ENCODE results near the gene DNAJC21. TPM values are rescaled to one million over a fixed set of nuclear protein-coding genes. Genes with fewer than 3 reads are reported as not detected.

The DNAJC21 gene
- total and polyA plus RNA-seq, 10 of the 15 experiments (the other 5 are each of a cell fraction or from before 2014, with no cell fraction given): 9.2 to 53.5 (median 23.7) TPM

GRCh38 chr5:34932947-34933346, 3.6 kb downstream of the DNAJC21 start (continued):
- no peak for TF ChIP-seq RAD21 (IDR thresholded peaks at IDR 0.05; ENCODE audit: insufficient read depth, low read depth, low read length)
- no peak for TF ChIP-seq ETV6 (conservative IDR thresholded peaks at IDR 0.05 in 1 of 2, IDR thresholded peaks at IDR 0.05 in 1 of 2; ENCODE audit: borderline replicate concordance in 1 of 2, low read depth in 1 of 2)
- no peak for TF ChIP-seq RCOR1 (conservative IDR thresholded peaks at IDR 0.05; ENCODE audit: low read depth, low read length)
- no peak for TF ChIP-seq TCF3 (IDR thresholded peaks at IDR 0.05; ENCODE audit: borderline replicate concordance, insufficient read depth, low read depth, low read length)
- TF ChIP-seq ASH2L (IDR thresholded peaks at IDR 0.05; ENCODE audit: borderline replicate concordance, low read depth): no peak
- no peak for TF ChIP-seq MLLT1 (IDR thresholded peaks at IDR 0.05)
- no peak for TF ChIP-seq SRF (IDR thresholded peaks at IDR 0.05; ENCODE audit: low read depth in 2 of 2, low read length in 2 of 2)

- in situ Hi-C loops (cut with MboI): no loop called here
- SMC1A ChIA-PET (ENCODE audit: uncharacterized antibody, unreplicated experiment): no interaction called here
- POLR2A ChIA-PET: interaction anchor here (0.7 kb wide), 1 partner anchor 120 kb away, joined by 6 read pairs; no protein-coding TSS in a partner anchor
- 93% methylated on average over 3 of the region's 3 CpGs for WGBS (ENCODE audit: insufficient coverage, insufficient replicate concordance, low lambda C conversion rate, missing lambda C conversion rate)
- CTCF ChIA-PET: no interaction called here
- DNase-seq (ENCODE audit: low read depth, low spot score) (no peak), FAIRE-seq (no peak), ATAC-seq (no peak)
- H3K36me3 ChIP-seq (ENCODE audit: control insufficient read depth in 2 of 2, insufficient read depth in 2 of 2, low read length in 1 of 2): peaks cover 3 to 20% of the 10 kb centered on the region in 2 experiments
- H3K79me2 ChIP-seq (ENCODE audit: control insufficient read depth, insufficient read depth, low read length): no peaks in the 10 kb centered on the region
- H3K4me1 ChIP-seq (ENCODE audit: control insufficient read depth, insufficient read depth, low read length): no peaks in the 10 kb centered on the region
- H3K4me2 ChIP-seq (ENCODE audit: control insufficient read depth, insufficient read depth): no peak overlapping the region
- no peaks in the 10 kb centered on the region for H3K27me3 ChIP-seq (replicated peaks in 1 of 2; ENCODE audit: control insufficient read depth in 2 of 2, insufficient read depth in 2 of 2, low read length in 1 of 2)
- no TSS peak for BruUV-seq (replicated peaks)
- no peak overlapping the region for H3K4me3 ChIP-seq
- TF ChIP-seq SMAD1 (IDR thresholded peaks at IDR 0.05; ENCODE audit: low read depth, partially characterized antibody) (no peak), ZNF592 (IDR thresholded peaks at IDR 0.05) (no peak), RELA (IDR thresholded peaks at IDR 0.05; ENCODE audit: borderline replicate concordance, partially characterized antibody) (no peak)
- H2AFZ ChIP-seq (ENCODE audit: control insufficient read depth, low read depth, low read length): no peak overlapping the region
- H3K9ac ChIP-seq (ENCODE audit: control insufficient read depth, insufficient read depth, low read length): no peak overlapping the region
- H4K20me1 ChIP-seq (ENCODE audit: control insufficient read depth, insufficient read depth): no peaks in the 10 kb centered on the region
- RAD21 ChIA-PET (ENCODE audit: unreplicated experiment): no interaction called here
- intact Hi-C loops (cut with micrococcal nuclease; ENCODE audit: unreplicated experiment): no loop called here
- no peak overlapping the region for H3K27ac ChIP-seq (ENCODE audit: control insufficient read depth, insufficient read depth)
- no peaks in the 10 kb centered on the region for H3K9me3 ChIP-seq (replicated peaks; ENCODE audit: control insufficient read depth, insufficient read depth, low read length)
Measured at GRCh38 chr5:34941936-34942335, 12.6 kb downstream of the DNAJC21 start.
